B cell (primary cell): ENCODE results near the gene DENND1A.

ENCODE experiments used
- EZH2 ChIP-seq: IDR thresholded peaks from 2 replicates; pipeline ENCODE4 v1.6.1; 2012; ENCODE audit warnings: borderline replicate concordance, low read depth, mild to moderate bottlenecking, moderate library complexity, low read length; ENCODE audit not compliant: insufficient read depth, poor library complexity, severe bottlenecking
- TF ChIP-seq, protein P1 (sequence below): fragments of 200-600 bp; IDR thresholded peaks from one replicate; pipeline ENCODE4 v1.8.0; 2022; ENCODE audit warnings: antibody characterized with exemption, mild to moderate bottlenecking

DNA sequence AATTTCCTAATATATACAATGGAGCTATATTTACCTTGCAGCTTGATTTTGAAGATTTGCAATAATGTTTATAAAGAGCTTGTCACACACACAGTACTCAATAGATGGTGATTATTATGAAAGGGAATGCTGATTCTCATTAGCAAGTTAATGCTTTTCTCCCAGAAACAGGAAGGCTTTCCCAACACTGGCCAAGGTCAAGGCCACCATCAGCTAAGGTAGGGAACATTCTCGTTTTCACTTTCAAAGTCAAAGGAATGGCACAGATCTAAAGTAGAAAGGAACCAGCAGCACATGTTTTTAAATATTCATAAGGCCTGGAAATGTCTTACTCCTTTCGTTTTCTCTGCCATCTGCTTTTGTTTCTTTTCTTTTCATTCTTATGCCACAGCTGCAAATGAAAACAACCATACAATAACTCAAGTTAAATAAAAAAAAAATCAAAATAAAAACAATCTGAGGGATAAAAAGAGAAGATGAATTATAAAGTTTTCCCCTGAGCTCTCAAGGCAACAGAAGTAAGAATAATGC lies 307.1 kb downstream of the DENND1A start:
- TF ChIP-seq, protein P1, sequence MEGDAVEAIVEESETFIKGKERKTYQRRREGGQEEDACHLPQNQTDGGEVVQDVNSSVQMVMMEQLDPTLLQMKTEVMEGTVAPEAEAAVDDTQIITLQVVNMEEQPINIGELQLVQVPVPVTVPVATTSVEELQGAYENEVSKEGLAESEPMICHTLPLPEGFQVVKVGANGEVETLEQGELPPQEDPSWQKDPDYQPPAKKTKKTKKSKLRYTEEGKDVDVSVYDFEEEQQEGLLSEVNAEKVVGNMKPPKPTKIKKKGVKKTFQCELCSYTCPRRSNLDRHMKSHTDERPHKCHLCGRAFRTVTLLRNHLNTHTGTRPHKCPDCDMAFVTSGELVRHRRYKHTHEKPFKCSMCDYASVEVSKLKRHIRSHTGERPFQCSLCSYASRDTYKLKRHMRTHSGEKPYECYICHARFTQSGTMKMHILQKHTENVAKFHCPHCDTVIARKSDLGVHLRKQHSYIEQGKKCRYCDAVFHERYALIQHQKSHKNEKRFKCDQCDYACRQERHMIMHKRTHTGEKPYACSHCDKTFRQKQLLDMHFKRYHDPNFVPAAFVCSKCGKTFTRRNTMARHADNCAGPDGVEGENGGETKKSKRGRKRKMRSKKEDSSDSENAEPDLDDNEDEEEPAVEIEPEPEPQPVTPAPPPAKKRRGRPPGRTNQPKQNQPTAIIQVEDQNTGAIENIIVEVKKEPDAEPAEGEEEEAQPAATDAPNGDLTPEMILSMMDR: no peak
- no peak for TF ChIP-seq EZH2
